ENCODE measurements around the gene MUC22. TPM values are rescaled to one million over a fixed set of nuclear protein-coding genes. Genes with fewer than 3 reads are reported as not detected.

Gene MUC22
- polyA plus RNA-seq, 3 donors = not detected

DNA sequence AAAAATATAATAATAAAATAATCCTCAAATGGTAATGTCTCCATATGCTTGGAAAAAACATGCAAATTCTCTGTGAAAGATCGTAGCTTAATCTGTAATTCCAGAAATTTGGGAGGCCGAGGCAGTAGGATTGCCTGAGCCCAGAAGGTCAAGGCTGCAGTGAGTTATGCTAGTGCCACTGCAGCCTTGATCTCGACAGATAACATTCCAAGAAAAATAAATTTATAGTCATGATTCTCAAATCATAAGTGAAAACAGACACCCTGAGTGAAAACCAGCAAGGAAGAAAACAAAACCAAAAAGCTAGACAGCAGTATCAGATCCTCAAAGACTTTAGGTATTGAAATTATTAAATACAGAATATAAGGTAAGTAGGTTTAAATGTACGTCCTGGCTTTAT is 30.6 kb upstream of the MUC22 start:
- no peak overlapping the region for H3K27ac Mint-ChIP-seq
- peaks cover 19 to 50% (median 23%) of the 10 kb centered on the region in 3 donors for H3K27me3 Mint-ChIP-seq (ENCODE audit: low read depth in 3 of 3)
- H3K9ac ChIP-seq (ENCODE audit: insufficient read depth, low read length, poor library complexity, severe bottlenecking) = no peak overlapping the region
- no peaks in the 10 kb centered on the region for H3K4me1 ChIP-seq (ENCODE audit: control insufficient read depth in 1 of 2, insufficient read depth in 2 of 2, low read length in 2 of 2)
- peaks cover 3% of the 10 kb centered on the region for H3K4me1 Mint-ChIP-seq
- no peaks in the 10 kb centered on the region for H3K36me3 ChIP-seq (replicated peaks in 1 of 2; ENCODE audit: control insufficient read depth in 1 of 2, insufficient read depth in 2 of 2, low read length in 2 of 2)
- H2AFZ ChIP-seq (ENCODE audit: insufficient read depth, low read depth, low read length, poor library complexity, severe bottlenecking) = no peak overlapping the region
- TF ChIP-seq, protein P1, sequence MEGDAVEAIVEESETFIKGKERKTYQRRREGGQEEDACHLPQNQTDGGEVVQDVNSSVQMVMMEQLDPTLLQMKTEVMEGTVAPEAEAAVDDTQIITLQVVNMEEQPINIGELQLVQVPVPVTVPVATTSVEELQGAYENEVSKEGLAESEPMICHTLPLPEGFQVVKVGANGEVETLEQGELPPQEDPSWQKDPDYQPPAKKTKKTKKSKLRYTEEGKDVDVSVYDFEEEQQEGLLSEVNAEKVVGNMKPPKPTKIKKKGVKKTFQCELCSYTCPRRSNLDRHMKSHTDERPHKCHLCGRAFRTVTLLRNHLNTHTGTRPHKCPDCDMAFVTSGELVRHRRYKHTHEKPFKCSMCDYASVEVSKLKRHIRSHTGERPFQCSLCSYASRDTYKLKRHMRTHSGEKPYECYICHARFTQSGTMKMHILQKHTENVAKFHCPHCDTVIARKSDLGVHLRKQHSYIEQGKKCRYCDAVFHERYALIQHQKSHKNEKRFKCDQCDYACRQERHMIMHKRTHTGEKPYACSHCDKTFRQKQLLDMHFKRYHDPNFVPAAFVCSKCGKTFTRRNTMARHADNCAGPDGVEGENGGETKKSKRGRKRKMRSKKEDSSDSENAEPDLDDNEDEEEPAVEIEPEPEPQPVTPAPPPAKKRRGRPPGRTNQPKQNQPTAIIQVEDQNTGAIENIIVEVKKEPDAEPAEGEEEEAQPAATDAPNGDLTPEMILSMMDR (IDR thresholded peaks at IDR 0.05) = no peak
- H3K9me3 Mint-ChIP-seq = peaks cover 0 to 3% (median 0%) of the 10 kb centered on the region in 7 donors
- H3K36me3 Mint-ChIP-seq = no peaks in the 10 kb centered on the region
- WGBS (ENCODE audit: insufficient coverage) = 90% methylated on average over 2 of the region's 4 CpGs
- H3K4me3 Mint-ChIP-seq = no peak overlapping the region
- intact Hi-C loops (cut with micrococcal nuclease) = no loop called here
- no peaks in the 10 kb centered on the region for H3K9me3 ChIP-seq (replicated peaks in 1 of 2; ENCODE audit: control insufficient read depth in 1 of 2, insufficient read depth in 1 of 2, low read length in 2 of 2)
- no peak overlapping the region for H3K4me2 ChIP-seq (replicated peaks; ENCODE audit: extremely low read depth, low read length, poor library complexity, severe bottlenecking)
- peaks cover 5 to 18% of the 10 kb centered on the region in 2 donors for H3K27me3 ChIP-seq (ENCODE audit: control insufficient read depth in 2 of 2, insufficient read depth in 2 of 2, low read length in 2 of 2)
- no peak overlapping the region for H3K27ac ChIP-seq (ENCODE audit: low read depth in 1 of 2, low read length in 2 of 2)
- no peaks in the 10 kb centered on the region for H4K20me1 ChIP-seq (ENCODE audit: insufficient read depth, low read length)
- DNase-seq = no peak
- no peak overlapping the region for H3K4me3 ChIP-seq (replicated peaks in 1 of 3; ENCODE audit: low read depth in 2 of 3, low read length in 3 of 3)
- H3K79me2 ChIP-seq (ENCODE audit: insufficient read depth, low read length) = no peaks in the 10 kb centered on the region

DNA sequence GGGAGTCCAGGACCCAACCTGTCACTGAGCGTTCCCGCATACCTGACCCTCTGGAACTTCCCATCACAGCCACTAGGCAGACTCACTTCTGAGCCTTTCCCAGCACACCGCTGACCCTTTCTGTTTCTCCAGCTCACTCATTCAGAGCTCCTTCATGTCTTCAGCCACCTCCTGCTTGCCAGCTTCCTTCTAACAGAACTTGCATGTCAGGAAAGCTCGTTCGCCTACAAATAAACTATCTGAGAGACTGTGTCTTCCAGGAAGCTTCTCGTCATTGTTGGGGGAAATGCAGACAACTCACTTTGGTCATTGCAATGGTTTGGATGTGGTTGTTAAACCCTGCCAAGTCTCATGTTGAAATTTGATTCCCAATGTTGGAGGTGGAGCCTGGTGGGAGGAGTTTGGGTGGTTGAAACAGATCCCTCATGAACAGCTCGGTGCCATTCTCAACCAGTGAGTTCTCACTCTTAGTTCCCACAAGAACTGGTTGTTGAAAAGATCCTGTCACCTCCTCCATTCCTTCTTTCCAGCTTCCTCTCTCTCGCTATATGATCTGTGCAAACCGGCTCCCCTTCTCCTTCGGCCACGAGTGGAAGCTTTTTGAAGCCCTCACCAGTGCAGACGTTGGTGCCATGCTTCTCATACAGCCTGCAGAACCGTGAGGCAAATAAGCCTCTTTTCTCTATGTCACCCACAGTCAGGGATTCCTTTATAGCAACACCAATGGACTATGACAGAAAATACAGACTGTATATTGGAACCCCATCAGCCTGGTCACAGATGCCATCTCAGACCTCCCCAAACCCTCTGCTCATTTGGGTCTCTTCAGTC is 28.1 kb upstream of the MUC22 start:
- H3K79me2 ChIP-seq (ENCODE audit: insufficient read depth, low read length) = no peaks in the 10 kb centered on the region
- no peak overlapping the region for H3K27ac ChIP-seq (ENCODE audit: low read depth in 1 of 2, low read length in 2 of 2)
- Mint-ChIP-seq H3K36me3 (no peaks in the 10 kb centered on the region), H3K9me3 (peaks cover 0 to 3% (median 1%) of the 10 kb centered on the region in 7 donors), H3K4me1 (peaks cover 3% of the 10 kb centered on the region), H3K27me3 (ENCODE audit: low read depth in 3 of 3) (peaks cover 15 to 48% (median 23%) of the 10 kb centered on the region in 3 donors), H3K27ac (no peak overlapping the region), H3K4me3 (peak overlapping the region in 1 of 2 donors; percentile 65)
- H2AFZ ChIP-seq (ENCODE audit: insufficient read depth, low read depth, low read length, poor library complexity, severe bottlenecking) = no peak overlapping the region
- no peak overlapping the region for H3K4me3 ChIP-seq (replicated peaks in 1 of 3; ENCODE audit: low read depth in 2 of 3, low read length in 3 of 3)
- no peak overlapping the region for H3K9ac ChIP-seq (ENCODE audit: insufficient read depth, low read length, poor library complexity, severe bottlenecking)
- H3K27me3 ChIP-seq (ENCODE audit: control insufficient read depth in 2 of 2, insufficient read depth in 2 of 2, low read length in 2 of 2) = peaks cover 5 to 18% of the 10 kb centered on the region in 2 donors
- no peaks in the 10 kb centered on the region for H3K36me3 ChIP-seq (replicated peaks in 1 of 2; ENCODE audit: control insufficient read depth in 1 of 2, insufficient read depth in 2 of 2, low read length in 2 of 2)
- no peak for DNase-seq
- no peaks in the 10 kb centered on the region for H4K20me1 ChIP-seq (ENCODE audit: insufficient read depth, low read length)
- intact Hi-C loops (cut with micrococcal nuclease) = no loop called here
- H3K9me3 ChIP-seq (replicated peaks in 1 of 2; ENCODE audit: control insufficient read depth in 1 of 2, insufficient read depth in 1 of 2, low read length in 2 of 2) = no peaks in the 10 kb centered on the region
- TF ChIP-seq, protein P1 (IDR thresholded peaks at IDR 0.05) = no peak
- 32% methylated on average over 12 of the region's 13 CpGs for WGBS (ENCODE audit: insufficient coverage)
- no peaks in the 10 kb centered on the region for H3K4me1 ChIP-seq (ENCODE audit: control insufficient read depth in 1 of 2, insufficient read depth in 2 of 2, low read length in 2 of 2)
- no peak overlapping the region for H3K4me2 ChIP-seq (replicated peaks; ENCODE audit: extremely low read depth, low read length, poor library complexity, severe bottlenecking)

Measured in CD14-positive monocyte (primary cell).